HFF-Myc (cell line): ENCODE measurements around the gene NAA50.
A peak's percentile ranks its signal among the peaks of the same experiment; 100 is the strongest.

Experiments used
- DNase-seq: peaks from one replicate; pipeline ENCODE4 v3.0.0-alpha.2; 2011; ENCODE audit warnings: low read depth; ENCODE audit errors: extremely low read depth
- H3K4me3 ChIP-seq: replicated peaks from 2 replicates; pipeline ENCODE4 v1.5.1; 2011; ENCODE audit warnings: low read depth, mild to moderate bottlenecking, control low read depth, low read length
- TF ChIP-seq, protein P1 (sequence below): IDR thresholded peaks from 2 replicates; pipeline ENCODE4 v1.5.1; 2012; ENCODE audit warnings: mild to moderate bottlenecking, low read depth, low read length, control low read depth; ENCODE audit errors: missing control alignments

Gene NAA50

GRCh38 chr3:113743006-113743630, 2.9 kb downstream of the NAA50 start:
- H3K4me3 ChIP-seq, result peak overlapping the region; percentile 85
- TF ChIP-seq, protein P1, sequence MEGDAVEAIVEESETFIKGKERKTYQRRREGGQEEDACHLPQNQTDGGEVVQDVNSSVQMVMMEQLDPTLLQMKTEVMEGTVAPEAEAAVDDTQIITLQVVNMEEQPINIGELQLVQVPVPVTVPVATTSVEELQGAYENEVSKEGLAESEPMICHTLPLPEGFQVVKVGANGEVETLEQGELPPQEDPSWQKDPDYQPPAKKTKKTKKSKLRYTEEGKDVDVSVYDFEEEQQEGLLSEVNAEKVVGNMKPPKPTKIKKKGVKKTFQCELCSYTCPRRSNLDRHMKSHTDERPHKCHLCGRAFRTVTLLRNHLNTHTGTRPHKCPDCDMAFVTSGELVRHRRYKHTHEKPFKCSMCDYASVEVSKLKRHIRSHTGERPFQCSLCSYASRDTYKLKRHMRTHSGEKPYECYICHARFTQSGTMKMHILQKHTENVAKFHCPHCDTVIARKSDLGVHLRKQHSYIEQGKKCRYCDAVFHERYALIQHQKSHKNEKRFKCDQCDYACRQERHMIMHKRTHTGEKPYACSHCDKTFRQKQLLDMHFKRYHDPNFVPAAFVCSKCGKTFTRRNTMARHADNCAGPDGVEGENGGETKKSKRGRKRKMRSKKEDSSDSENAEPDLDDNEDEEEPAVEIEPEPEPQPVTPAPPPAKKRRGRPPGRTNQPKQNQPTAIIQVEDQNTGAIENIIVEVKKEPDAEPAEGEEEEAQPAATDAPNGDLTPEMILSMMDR, result no peak
- no peak for DNase-seq

DNA sequence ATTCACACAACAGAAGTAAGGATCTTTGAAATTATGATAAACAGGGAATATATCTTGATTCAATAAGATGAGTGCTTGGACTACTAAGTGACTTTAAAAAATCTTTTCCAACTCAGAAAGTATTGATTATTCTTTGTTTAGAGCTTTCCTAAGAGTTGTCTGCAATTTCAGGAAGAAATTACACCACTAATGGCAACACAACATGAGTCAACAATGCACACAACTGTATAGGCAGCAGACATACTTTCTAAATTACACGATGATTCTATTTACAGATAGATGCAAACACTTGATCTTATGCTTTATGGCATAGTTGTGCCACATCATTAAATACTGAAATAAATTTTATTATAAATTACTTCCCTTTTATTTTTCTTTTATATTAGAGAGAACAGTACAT, 4.4 kb downstream of the NAA50 start:
- no peak overlapping the region for H3K4me3 ChIP-seq
- no peak for DNase-seq
- TF ChIP-seq, protein P1, result no peak

DNA sequence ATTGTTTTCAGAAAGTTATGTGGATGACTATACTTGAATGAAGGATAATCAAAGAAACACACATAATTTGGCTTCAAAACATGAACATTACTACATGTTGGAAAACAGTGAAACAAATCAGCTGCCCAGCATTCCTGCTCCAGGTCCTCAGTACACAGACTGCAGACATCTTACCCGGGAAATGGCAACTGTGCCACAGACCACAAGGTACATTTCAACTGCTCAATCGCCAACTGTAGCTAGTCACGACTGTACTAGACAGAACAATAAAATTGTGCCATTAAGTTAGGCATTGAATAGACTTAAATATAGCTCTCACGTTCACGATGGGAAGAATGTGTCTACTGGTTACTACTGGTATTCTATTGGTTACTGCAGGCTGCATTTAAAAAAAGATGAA, 5.0 kb downstream of the NAA50 start:
- no peak for DNase-seq
- H3K4me3 ChIP-seq, result no peak overlapping the region
- TF ChIP-seq, protein P1, result no peak

GRCh38 chr3:113736548-113737089, 9.4 kb downstream of the NAA50 start:
- DNase-seq, result peak; percentile 50
- H3K4me3 ChIP-seq, result no peak overlapping the region
- TF ChIP-seq, protein P1, result peak; percentile 34

GRCh38 chr3:113731694-113732093, 14.4 kb downstream of the NAA50 start:
- TF ChIP-seq, protein P1, result no peak
- DNase-seq, result no peak
- H3K4me3 ChIP-seq, result no peak overlapping the region

- TF ChIP-seq, protein P1, result no peak
- no peak overlapping the region for H3K4me3 ChIP-seq
- DNase-seq, result no peak
Observed at GRCh38 chr3:113730550-113730949, 15.5 kb downstream of the NAA50 start.

GRCh38 chr3:113728661-113729060, 17.4 kb downstream of the NAA50 start:
- TF ChIP-seq, protein P1, result no peak
- no peak overlapping the region for H3K4me3 ChIP-seq
- no peak for DNase-seq
